Natural killer cell (primary cell): ENCODE results near the gene KIAA0586. TPM values are rescaled to one million over a fixed set of nuclear protein-coding genes. Genes with fewer than 3 reads are reported as not detected.
"Not testable (repeated sequence)": the region's sequence is repeated elsewhere in the genome, so short reads cannot be mapped to it uniquely, and the experiment has no call there.

ENCODE experiments used
- ATAC-seq, 3 donors: fragments of 150-1000 bp in 2 of 3; fragments of 200-7000 bp in 1 of 3; cut with Tn5 transposase; 1 replicate in 1 of 3; 2 replicates in 2 of 3; pipeline ENCODE4 v1.10.0; 2021; ENCODE audit warnings: mild to moderate bottlenecking in 2 of 3, moderate library complexity in 2 of 3
- DNase-seq, 2 donors: peaks; one replicate each; pipeline versions ENCODE4 v3.0.0 to v3.0.0-alpha.2; 2013 to 2021; ENCODE audit warnings: mixed read lengths in 1 of 2
- H3K27ac ChIP-seq: one replicate; pipeline ENCODE4 v1.5.1; 2013; ENCODE audit warnings: mild to moderate bottlenecking, low read length
- H3K27me3 ChIP-seq: one replicate; pipeline ENCODE4 v1.6.1; 2013; ENCODE audit warnings: low read length; ENCODE audit not compliant: control insufficient read depth, insufficient read depth
- H3K36me3 ChIP-seq: one replicate; pipeline ENCODE4 v1.6.1; 2013; ENCODE audit warnings: low read length; ENCODE audit not compliant: control insufficient read depth, insufficient read depth
- H3K4me1 ChIP-seq: one replicate; pipeline ENCODE4 v1.6.1; 2013; ENCODE audit warnings: low read length; ENCODE audit not compliant: control insufficient read depth, insufficient read depth
- H3K4me3 ChIP-seq: one replicate; pipeline ENCODE4 v1.5.1; 2013; ENCODE audit warnings: low read length
- H3K9me3 ChIP-seq: one replicate; pipeline ENCODE4 v1.6.1; 2013; ENCODE audit warnings: low read length; ENCODE audit not compliant: control insufficient read depth, insufficient read depth
- H3K27ac Mint-ChIP-seq, 2 donors: one replicate each; pipeline ENCODE4 v1.8.0; 2022; ENCODE audit warnings: mild to moderate bottlenecking in 2 of 2, mixed read lengths in 2 of 2, moderate library complexity in 1 of 2
- H3K27me3 Mint-ChIP-seq, 2 donors: one replicate each; pipeline ENCODE4 v1.8.0; 2022; ENCODE audit warnings: low read depth in 2 of 2, mixed read lengths in 2 of 2
- H3K36me3 Mint-ChIP-seq: one replicate; pipeline ENCODE4 v1.8.0; 2022; ENCODE audit warnings: mixed read lengths
- H3K4me1 Mint-ChIP-seq, 2 donors: one replicate each; pipeline ENCODE4 v1.8.0; 2022; ENCODE audit warnings: mixed read lengths in 2 of 2
- H3K4me3 Mint-ChIP-seq: one replicate; pipeline ENCODE4 v1.8.0; 2022; ENCODE audit warnings: mild to moderate bottlenecking, moderate library complexity, mixed read lengths
- H3K9me3 Mint-ChIP-seq, 2 donors: one replicate each; pipeline ENCODE4 v1.8.0; 2022; ENCODE audit warnings: mixed read lengths in 2 of 2
- CTCF ChIP-seq: fragments of 200-600 bp; IDR thresholded peaks from one replicate; pipeline ENCODE4 v1.8.0; 2022; ENCODE audit warnings: antibody characterized with exemption
- whole genome bisulfite sequencing: methylation state at CpG from one replicate; pipeline ENCODE4 v1.1.7; 2013; ENCODE audit warnings: missing lambda C conversion rate; ENCODE audit not compliant: insufficient coverage; 5-methylcytosine and 5-hydroxymethylcytosine counted together
- intact Hi-C: fragments of 100-400 bp; cut with micrococcal nuclease; formaldehyde crosslinking; loops from one replicate; pipeline ENCODE4 v1.14.2; 2022
- total RNA-seq, 4 donors: library from RNA; stranded (reverse); fragments of 120-200 nt in 1 of 4; gene quantifications; one replicate each; pipeline versions ENCODE4 v1.2.3 to v1.2.4, GENCODE V29; 2013 to 2022

Gene KIAA0586
- total RNA-seq, 3 donors from 2014 or later (not counting 1 experiment from before 2014, with no cell fraction given): 19.6 to 30.1 (median 28.3) TPM

- ATAC-seq (no peak), DNase-seq (no peak)
- H3K9me3 Mint-ChIP-seq: peaks cover 3 to 7% of the 10 kb centered on the region in 2 donors
- H3K4me3 Mint-ChIP-seq: no peak overlapping the region
- no peak overlapping the region for H3K27ac Mint-ChIP-seq
- H3K27me3 Mint-ChIP-seq: peaks cover 8 to 12% of the 10 kb centered on the region in 2 donors
- no peaks in the 10 kb centered on the region for H3K36me3 Mint-ChIP-seq
- no peak for TF ChIP-seq CTCF
- Histone ChIP-seq H3K36me3 (no peaks in the 10 kb centered on the region), H3K9me3 (no peaks in the 10 kb centered on the region), H3K27me3 (no peaks in the 10 kb centered on the region), H3K4me1 (no peaks in the 10 kb centered on the region), H3K4me3 (no peak overlapping the region), H3K27ac (no peak overlapping the region)
- H3K4me1 Mint-ChIP-seq: no peaks in the 10 kb centered on the region
- intact Hi-C loops: no loop called here
- WGBS: no CpG with 5 or more reads among the region's 1 CpG
Observed at GRCh38 chr14:58584383-58584782, 156.9 kb downstream of the KIAA0586 start.

- H3K27me3 ChIP-seq: no peaks in the 10 kb centered on the region
- ATAC-seq (no peak), DNase-seq (no peak)
- Mint-ChIP-seq H3K9me3 (peaks cover 3 to 4% of the 10 kb centered on the region in 2 donors), H3K4me3 (no peak overlapping the region), H3K27ac (no peak overlapping the region), H3K36me3 (no peaks in the 10 kb centered on the region), H3K27me3 (peaks cover 5 to 14% of the 10 kb centered on the region in 2 donors), H3K4me1 (no peaks in the 10 kb centered on the region)
- no peaks in the 10 kb centered on the region for H3K9me3 ChIP-seq
- no peak overlapping the region for H3K4me3 ChIP-seq
- no peak overlapping the region for H3K27ac ChIP-seq
- WGBS: 100% methylated on average over 1 of the region's 1 CpG
- no peaks in the 10 kb centered on the region for H3K36me3 ChIP-seq
- no peaks in the 10 kb centered on the region for H3K4me1 ChIP-seq
- TF ChIP-seq CTCF: no peak
- intact Hi-C loops: no loop called here
Observed at GRCh38 chr14:58587271-58587670, 159.8 kb downstream of the KIAA0586 start.

GRCh38 chr14:58588321-58588720 lies 160.8 kb downstream of the KIAA0586 start:
- H3K27me3 Mint-ChIP-seq, ATAC-seq, H3K36me3 Mint-ChIP-seq, H3K4me1 Mint-ChIP-seq, H3K9me3 ChIP-seq, H3K36me3 ChIP-seq, H3K9me3 Mint-ChIP-seq, H3K4me3 Mint-ChIP-seq, H3K27me3 ChIP-seq, H3K27ac ChIP-seq, H3K27ac Mint-ChIP-seq, H3K4me1 ChIP-seq, DNase-seq, intact Hi-C loops, H3K4me3 ChIP-seq: not testable (repeated sequence)
- WGBS: 97% methylated on average over 5 of the region's 18 CpGs

DNA sequence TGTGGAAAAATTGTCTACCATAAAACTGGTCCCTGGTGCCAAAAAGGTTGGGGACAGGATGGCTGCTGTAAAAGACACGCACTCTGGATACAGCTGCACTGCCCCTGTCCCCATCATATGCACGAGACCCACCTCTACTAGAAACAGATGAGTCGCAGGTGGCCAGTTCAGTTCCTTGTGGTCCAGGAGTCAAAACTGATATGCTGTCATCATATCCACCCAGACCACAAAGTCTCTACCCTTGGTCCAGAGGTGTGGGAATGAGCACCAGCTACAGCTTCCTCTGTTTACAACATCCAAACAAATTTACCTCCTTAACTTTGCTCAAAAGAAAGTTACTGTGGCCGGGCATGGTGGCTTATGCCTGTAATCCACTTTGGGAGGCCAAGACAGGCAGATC lies 166.5 kb downstream of the KIAA0586 start:
- Histone ChIP-seq H3K36me3 (no peaks in the 10 kb centered on the region), H3K4me3 (no peak overlapping the region), H3K27ac (no peak overlapping the region), H3K9me3 (no peaks in the 10 kb centered on the region), H3K4me1 (no peaks in the 10 kb centered on the region), H3K27me3 (no peaks in the 10 kb centered on the region)
- no peak for TF ChIP-seq CTCF
- Mint-ChIP-seq H3K9me3 (no peaks in the 10 kb centered on the region), H3K27ac (no peak overlapping the region), H3K4me3 (no peak overlapping the region), H3K27me3 (peaks cover 0 to 6% of the 10 kb centered on the region in 2 donors), H3K4me1 (no peaks in the 10 kb centered on the region), H3K36me3 (no peaks in the 10 kb centered on the region)
- 89% methylated on average over 4 of the region's 4 CpGs for WGBS
- intact Hi-C loops: no loop called here
- DNase-seq (no peak), ATAC-seq (no peak)
